Measurements from ENCODE around the gene NEK2. TPM values are rescaled to one million over a fixed set of nuclear protein-coding genes. Genes with fewer than 3 reads are reported as not detected.

The NEK2 gene
- total and polyA plus RNA-seq, 2 of the 13 experiments (the other 11 are each of a cell fraction or from before 2014, with no cell fraction given), result 10.9 to 40.8 TPM

GRCh38 chr1:211619033-211619996, 56.1 kb downstream of the NEK2 start (continued):
- TF ChIP-seq ZNF512B (CRISPR knock-in tag; IDR thresholded peaks at IDR 0.05; ENCODE audit: borderline replicate concordance) (no peak), ZNF547 (CRISPR knock-in tag; IDR thresholded peaks at IDR 0.05) (peak; percentile 71; the same call in 1 of the 2 replicates), ZFP82 (CRISPR knock-in tag; IDR thresholded peaks at IDR 0.05; ENCODE audit: borderline replicate concordance) (no peak), THAP11 (CRISPR knock-in tag; IDR thresholded peaks at IDR 0.05) (no peak), ZNF24 (IDR thresholded peaks at IDR 0.05) (peak; percentile 90), KDM3A (CRISPR knock-in tag; IDR thresholded peaks at IDR 0.05; ENCODE audit: low read depth) (no peak; the same call in 1 of the 2 replicates), HDAC1 (CRISPR knock-in tag; IDR thresholded peaks at IDR 0.05) (peak; percentile 55), SIX1 (CRISPR knock-in tag; IDR thresholded peaks at IDR 0.05; ENCODE audit: borderline replicate concordance) (no peak), ZNF431 (CRISPR knock-in tag; IDR thresholded peaks at IDR 0.05; ENCODE audit: borderline replicate concordance, low read depth) (no peak), RXRB (CRISPR knock-in tag; IDR thresholded peaks at IDR 0.05; ENCODE audit: borderline replicate concordance) (peak; percentile 61; the same call in 1 of the 2 replicates), ZNF224 (CRISPR knock-in tag; IDR thresholded peaks at IDR 0.05) (no peak), HOXA7 (CRISPR knock-in tag; IDR thresholded peaks at IDR 0.05) (no peak), ZNF615 (CRISPR knock-in tag; IDR thresholded peaks at IDR 0.05; ENCODE audit: borderline replicate concordance) (no peak), PHF5A (CRISPR knock-in tag; IDR thresholded peaks at IDR 0.05; ENCODE audit: low read depth, unreplicated experiment) (no peak), ZNF570 (CRISPR knock-in tag; IDR thresholded peaks at IDR 0.05; ENCODE audit: borderline replicate concordance) (no peak), ATAD3A (CRISPR knock-in tag; IDR thresholded peaks at IDR 0.05) (no peak), CHCHD3 (CRISPR knock-in tag; IDR thresholded peaks at IDR 0.05) (no peak), ZNF737 (CRISPR knock-in tag; IDR thresholded peaks at IDR 0.05; ENCODE audit: borderline replicate concordance) (no peak), UBTF (CRISPR knock-in tag; IDR thresholded peaks at IDR 0.05) (peak; percentile 30; the same call in 1 of the 2 replicates), TEAD3 (CRISPR knock-in tag; optimal IDR thresholded peaks at IDR 0.05; ENCODE audit: borderline replicate concordance) (peak; percentile 12), PTBP1 (IDR thresholded peaks at IDR 0.05; ENCODE audit: low read depth, low read length, poor library complexity, severe bottlenecking) (no peak)
- TF ChIP-seq, protein P1, sequence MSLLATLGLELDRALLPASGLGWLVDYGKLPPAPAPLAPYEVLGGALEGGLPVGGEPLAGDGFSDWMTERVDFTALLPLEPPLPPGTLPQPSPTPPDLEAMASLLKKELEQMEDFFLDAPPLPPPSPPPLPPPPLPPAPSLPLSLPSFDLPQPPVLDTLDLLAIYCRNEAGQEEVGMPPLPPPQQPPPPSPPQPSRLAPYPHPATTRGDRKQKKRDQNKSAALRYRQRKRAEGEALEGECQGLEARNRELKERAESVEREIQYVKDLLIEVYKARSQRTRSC (CRISPR knock-in tag; IDR thresholded peaks at IDR 0.05; ENCODE audit: low read depth), result no peak

Data from HepG2 (cell line).